Bronchial epithelial cell (primary cell): ENCODE results near the gene KLF15. TPM values are rescaled to one million over a fixed set of nuclear protein-coding genes. Genes with fewer than 3 reads are reported as not detected.
"Not testable (repeated sequence)": the region's sequence is repeated elsewhere in the genome, so short reads cannot be mapped to it uniquely, and the experiment has no call there.

ENCODE experiments used
- DNase-seq: peaks from one replicate; pipeline ENCODE4 v3.0.0-alpha.2; 2010; ENCODE audit warnings: low read depth
- FAIRE-seq: peaks from 2 replicates; lab custom pipeline; 2011; peaks lifted over from hg19 to GRCh38; lab: Jason Lieb, UNC
- H3K27me3 ChIP-seq: 2 replicates; pipeline ENCODE4 v1.5.1; 2011; ENCODE audit warnings: low read length; ENCODE audit not compliant: control insufficient read depth, insufficient read depth
- H3K36me3 ChIP-seq: 2 replicates; pipeline ENCODE4 v1.5.1; 2011; ENCODE audit warnings: low read length; ENCODE audit not compliant: control insufficient read depth, insufficient read depth
- H3K4me3 ChIP-seq: 2 replicates; pipeline ENCODE4 v1.5.1; 2011; ENCODE audit warnings: mild to moderate bottlenecking, low read depth, low read length, control low read depth
- total RNA-seq: library from RNA; depleted of rRNA; stranded (reverse); fragments of >200 nt; gene quantifications from 2 replicates; pipeline ENCODE4 v1.2.1, GENCODE V29; 2014
- TF ChIP-seq, protein P1 (sequence below): IDR thresholded peaks from 2 replicates; pipeline ENCODE4 v1.5.1; 2011; ENCODE audit warnings: mild to moderate bottlenecking, moderate library complexity, low read length, control low read depth, inconsistent platforms; ENCODE audit not compliant: insufficient read depth, severe bottlenecking

Gene KLF15
- total RNA-seq, 1 donor from 2014 or later = 3.4 TPM

DNA sequence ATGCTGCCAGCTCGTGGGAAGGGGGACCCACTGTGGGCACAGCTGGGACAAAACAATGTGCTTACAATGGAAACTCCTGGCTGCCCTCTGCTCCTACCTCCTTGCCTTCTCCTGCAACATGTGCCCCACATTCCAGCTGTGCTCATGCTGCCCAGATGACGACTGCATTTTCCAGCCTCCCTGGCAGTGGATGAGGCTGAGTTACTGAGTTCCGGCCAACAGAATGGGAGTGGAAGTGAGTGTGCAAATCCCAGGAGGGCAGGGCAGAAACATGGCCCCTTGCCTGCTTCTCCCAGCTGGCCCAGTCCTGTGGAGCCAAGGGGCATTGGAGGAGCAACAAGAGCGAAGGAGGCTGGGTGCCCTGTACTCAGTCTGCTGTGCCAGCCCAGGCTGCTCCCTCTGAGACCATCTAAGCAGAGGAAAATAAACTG is 17.1 kb downstream of the KLF15 start:
- DNase-seq (no peak), FAIRE-seq (peak; percentile 66)
- TF ChIP-seq, protein P1, sequence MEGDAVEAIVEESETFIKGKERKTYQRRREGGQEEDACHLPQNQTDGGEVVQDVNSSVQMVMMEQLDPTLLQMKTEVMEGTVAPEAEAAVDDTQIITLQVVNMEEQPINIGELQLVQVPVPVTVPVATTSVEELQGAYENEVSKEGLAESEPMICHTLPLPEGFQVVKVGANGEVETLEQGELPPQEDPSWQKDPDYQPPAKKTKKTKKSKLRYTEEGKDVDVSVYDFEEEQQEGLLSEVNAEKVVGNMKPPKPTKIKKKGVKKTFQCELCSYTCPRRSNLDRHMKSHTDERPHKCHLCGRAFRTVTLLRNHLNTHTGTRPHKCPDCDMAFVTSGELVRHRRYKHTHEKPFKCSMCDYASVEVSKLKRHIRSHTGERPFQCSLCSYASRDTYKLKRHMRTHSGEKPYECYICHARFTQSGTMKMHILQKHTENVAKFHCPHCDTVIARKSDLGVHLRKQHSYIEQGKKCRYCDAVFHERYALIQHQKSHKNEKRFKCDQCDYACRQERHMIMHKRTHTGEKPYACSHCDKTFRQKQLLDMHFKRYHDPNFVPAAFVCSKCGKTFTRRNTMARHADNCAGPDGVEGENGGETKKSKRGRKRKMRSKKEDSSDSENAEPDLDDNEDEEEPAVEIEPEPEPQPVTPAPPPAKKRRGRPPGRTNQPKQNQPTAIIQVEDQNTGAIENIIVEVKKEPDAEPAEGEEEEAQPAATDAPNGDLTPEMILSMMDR = no peak
- Histone ChIP-seq H3K27me3 (peaks cover 1% of the 10 kb centered on the region), H3K36me3 (no peaks in the 10 kb centered on the region), H3K4me3 (no peak overlapping the region)

GRCh38 chr3:126339466-126339865 is 17.7 kb downstream of the KLF15 start:
- Histone ChIP-seq H3K27me3 (peaks cover 1% of the 10 kb centered on the region), H3K4me3 (no peak overlapping the region), H3K36me3 (no peaks in the 10 kb centered on the region)
- TF ChIP-seq, protein P1 = no peak
- no peak for FAIRE-seq
- no peak for DNase-seq

DNA sequence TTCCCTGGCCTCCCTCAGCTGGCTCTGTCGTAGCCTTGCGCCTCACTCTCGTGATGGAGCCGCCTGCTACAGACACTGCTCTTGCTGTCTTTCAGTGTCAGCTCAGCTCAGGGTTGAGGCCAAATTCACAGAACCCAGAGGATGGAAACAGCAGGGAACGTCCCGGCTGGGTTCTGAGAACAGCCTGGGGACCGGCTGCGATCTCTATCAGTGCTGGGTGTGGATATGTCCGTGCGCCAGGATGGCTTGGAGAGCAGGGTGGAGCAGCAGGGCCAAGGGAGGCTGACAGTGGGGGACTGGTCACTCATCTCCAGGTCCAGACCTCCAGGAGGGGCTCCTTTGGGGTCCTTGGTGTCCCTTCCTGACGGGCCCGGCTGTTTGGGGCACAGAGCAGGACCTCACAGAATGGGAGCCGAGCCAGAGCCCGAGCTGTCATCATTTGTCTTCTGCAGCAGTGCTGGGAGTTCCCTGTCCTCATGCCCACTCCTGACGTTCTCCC is 18.4 kb downstream of the KLF15 start:
- TF ChIP-seq, protein P1 = no peak
- DNase-seq = no peak
- no peak for FAIRE-seq
- H3K36me3 ChIP-seq = no peaks in the 10 kb centered on the region
- peaks cover 1% of the 10 kb centered on the region for H3K27me3 ChIP-seq
- H3K4me3 ChIP-seq = no peak overlapping the region

DNA sequence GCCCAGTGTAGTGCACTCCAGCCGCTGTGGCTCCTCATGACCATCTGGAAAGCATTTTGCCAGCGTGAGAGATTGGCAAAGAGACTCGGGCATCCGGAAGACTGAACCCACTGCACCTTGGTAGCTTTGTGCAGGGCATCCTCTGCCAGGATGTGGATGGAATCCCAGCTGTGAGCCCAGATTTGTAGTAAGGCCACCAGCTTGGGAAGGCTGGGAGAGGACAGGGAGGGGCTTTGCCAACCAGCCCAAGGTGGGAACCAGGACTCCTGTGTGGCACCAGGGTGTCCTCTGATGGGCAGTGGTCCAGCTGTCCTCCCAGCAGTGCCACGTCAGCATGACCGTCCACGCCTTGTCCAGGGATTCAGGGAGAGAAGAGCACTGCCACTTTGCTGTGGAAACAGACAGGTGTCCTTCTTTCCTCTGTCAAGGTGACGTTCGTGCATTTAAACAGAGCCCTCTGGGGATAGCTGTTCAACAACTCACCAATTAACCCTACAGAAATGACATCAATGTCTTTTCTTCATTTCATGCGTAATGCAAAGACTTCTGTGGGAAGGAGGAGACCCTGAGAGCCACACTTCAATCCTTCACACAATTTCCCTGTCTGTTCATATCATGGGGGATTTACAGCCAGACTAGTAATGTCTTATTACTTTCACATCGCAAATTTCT is 19.1 kb downstream of the KLF15 start:
- H3K27me3 ChIP-seq = peaks cover 1% of the 10 kb centered on the region
- no peak for DNase-seq
- FAIRE-seq = no peak
- TF ChIP-seq, protein P1 = no peak
- H3K36me3 ChIP-seq = no peaks in the 10 kb centered on the region
- no peak overlapping the region for H3K4me3 ChIP-seq

- H3K36me3 ChIP-seq, FAIRE-seq, H3K27me3 ChIP-seq, H3K4me3 ChIP-seq: not testable (repeated sequence)
- peak; percentile 12 for DNase-seq
These were observed 25.3 kb downstream of the KLF15 start for GRCh38 chr3:126331812-126332336.

- Histone ChIP-seq H3K4me3 (no peak overlapping the region), H3K36me3 (no peaks in the 10 kb centered on the region), H3K27me3 (no peaks in the 10 kb centered on the region)
- TF ChIP-seq, protein P1 = no peak
- FAIRE-seq (no peak), DNase-seq (no peak)
These were observed 27.1 kb downstream of the KLF15 start for GRCh38 chr3:126329927-126330725.
